Neural progenitor cell (in vitro differentiated cells): ENCODE measurements around the gene PDGFC. TPM values are rescaled to one million over a fixed set of nuclear protein-coding genes. Genes with fewer than 3 reads are reported as not detected.

Experiments used
- DNase-seq: peaks from one replicate; pipeline ENCODE4 v3.0.0-alpha.2; 2016; ENCODE audit warnings: low spot score
- H2AFZ ChIP-seq: fragments of 200-600 bp; sonication (generic); replicated peaks from 2 replicates; pipeline ENCODE4 v1.6.1; 2016; ENCODE audit warnings: antibody characterized with exemption
- H3F3A ChIP-seq: fragments of 200-600 bp; sonication (generic); 2 replicates; pipeline ENCODE4 v1.6.1; 2016; ENCODE audit warnings: antibody characterized with exemption, low read depth
- H3K27ac ChIP-seq: fragments of 200-600 bp; sonication (generic); 2 replicates; pipeline ENCODE4 v1.5.1; 2016; ENCODE audit warnings: mild to moderate bottlenecking
- H3K27me3 ChIP-seq: fragments of 200-600 bp; sonication (generic); 2 replicates; pipeline ENCODE4 v1.6.1; 2016; ENCODE audit warnings: mild to moderate bottlenecking, moderate library complexity
- H3K36me3 ChIP-seq: fragments of 200-600 bp; sonication (generic); 2 replicates; pipeline ENCODE4 v1.5.1; 2016
- H3K4me1 ChIP-seq: fragments of 200-600 bp; sonication (generic); 2 replicates; pipeline ENCODE4 v1.6.1; 2016; ENCODE audit warnings: mixed run types
- H3K4me2 ChIP-seq: fragments of 200-600 bp; sonication (generic); 2 replicates; pipeline ENCODE4 v1.6.1; 2016
- H3K4me3 ChIP-seq: fragments of 200-600 bp; sonication (generic); 2 replicates; pipeline ENCODE4 v1.5.1; 2016
- H3K79me2 ChIP-seq: fragments of 200-600 bp; sonication (generic); 2 replicates; pipeline ENCODE4 v1.6.1; 2016; ENCODE audit warnings: low read depth
- H3K9ac ChIP-seq: fragments of 200-600 bp; sonication (generic); 2 replicates; pipeline ENCODE4 v1.6.1; 2016
- H3K9me3 ChIP-seq: fragments of 200-600 bp; sonication (generic); 2 replicates; pipeline ENCODE4 v1.5.1; 2016; ENCODE audit warnings: low read depth
- H4K20me1 ChIP-seq: fragments of 200-600 bp; sonication (generic); 2 replicates; pipeline ENCODE4 v1.6.1; 2016; ENCODE audit warnings: low read depth
- H3K27ac Mint-ChIP-seq: 3 replicates; pipeline ENCODE4 v1.8.0; 2021; ENCODE audit warnings: mixed read lengths
- H3K27me3 Mint-ChIP-seq: 2 replicates; pipeline ENCODE4 v1.8.0; 2022; ENCODE audit warnings: low read depth, mild to moderate bottlenecking, inconsistent platforms, moderate library complexity, mixed read lengths; ENCODE audit not compliant: insufficient read depth
- H3K36me3 Mint-ChIP-seq: 3 replicates; pipeline ENCODE4 v1.8.0; 2021; ENCODE audit warnings: mixed read lengths
- H3K4me1 Mint-ChIP-seq: 3 replicates; pipeline ENCODE4 v1.8.0; 2021; ENCODE audit warnings: mixed read lengths
- H3K4me3 Mint-ChIP-seq: 3 replicates; pipeline ENCODE4 v1.8.0; 2021; ENCODE audit warnings: mild to moderate bottlenecking, moderate library complexity, mixed read lengths
- H3K9me3 Mint-ChIP-seq: 3 replicates; pipeline ENCODE4 v1.8.0; 2020; ENCODE audit warnings: mixed read lengths
- EZH2 ChIP-seq: fragments of 200-600 bp; sonication (generic); IDR thresholded peaks from 2 replicates; pipeline ENCODE4 v1.6.1; 2017; ENCODE audit warnings: antibody characterized with exemption, mild to moderate bottlenecking, moderate library complexity
- EZH2phosphoT487 ChIP-seq: fragments of 200-600 bp; sonication (generic); IDR thresholded peaks from 2 replicates; pipeline ENCODE4 v1.6.1; 2017; ENCODE audit warnings: antibody characterized with exemption
- total RNA-seq: library from RNA; depleted of rRNA; stranded (reverse); fragments of >200 nt; gene quantifications from 2 replicates; pipeline ENCODE4 v1.2.3, GENCODE V29; 2015; ENCODE audit warnings: low replicate concordance
- TF ChIP-seq, protein P1 (sequence below): fragments of 200-600 bp; sonication (generic); IDR thresholded peaks from 2 replicates; pipeline ENCODE4 v1.5.1; 2017; ENCODE audit warnings: antibody characterized with exemption, mild to moderate bottlenecking

PDGFC gene
- total RNA-seq, 1 donor from 2014 or later = 4.7 TPM

GRCh38 chr4:156734965-156735895, 236.4 kb downstream of the PDGFC start:
- no peaks in the 10 kb centered on the region for H3K79me2 ChIP-seq
- Mint-ChIP-seq H3K36me3 (no peaks in the 10 kb centered on the region), H3K4me3 (no peak overlapping the region), H3K27ac (no peak overlapping the region), H3K4me1 (peaks cover 4% of the 10 kb centered on the region), H3K27me3 (peaks cover 8% of the 10 kb centered on the region), H3K9me3 (peaks cover 28% of the 10 kb centered on the region)
- no peaks in the 10 kb centered on the region for H3K36me3 ChIP-seq
- H3F3A ChIP-seq = no peaks in the 10 kb centered on the region
- peaks cover 12% of the 10 kb centered on the region for H3K9me3 ChIP-seq
- H4K20me1 ChIP-seq = no peaks in the 10 kb centered on the region
- H3K27me3 ChIP-seq = no peaks in the 10 kb centered on the region
- H3K4me3 ChIP-seq = no peak overlapping the region
- DNase-seq = no peak
- H3K4me1 ChIP-seq = no peaks in the 10 kb centered on the region
- H3K27ac ChIP-seq = no peak overlapping the region
- TF ChIP-seq, protein P1, sequence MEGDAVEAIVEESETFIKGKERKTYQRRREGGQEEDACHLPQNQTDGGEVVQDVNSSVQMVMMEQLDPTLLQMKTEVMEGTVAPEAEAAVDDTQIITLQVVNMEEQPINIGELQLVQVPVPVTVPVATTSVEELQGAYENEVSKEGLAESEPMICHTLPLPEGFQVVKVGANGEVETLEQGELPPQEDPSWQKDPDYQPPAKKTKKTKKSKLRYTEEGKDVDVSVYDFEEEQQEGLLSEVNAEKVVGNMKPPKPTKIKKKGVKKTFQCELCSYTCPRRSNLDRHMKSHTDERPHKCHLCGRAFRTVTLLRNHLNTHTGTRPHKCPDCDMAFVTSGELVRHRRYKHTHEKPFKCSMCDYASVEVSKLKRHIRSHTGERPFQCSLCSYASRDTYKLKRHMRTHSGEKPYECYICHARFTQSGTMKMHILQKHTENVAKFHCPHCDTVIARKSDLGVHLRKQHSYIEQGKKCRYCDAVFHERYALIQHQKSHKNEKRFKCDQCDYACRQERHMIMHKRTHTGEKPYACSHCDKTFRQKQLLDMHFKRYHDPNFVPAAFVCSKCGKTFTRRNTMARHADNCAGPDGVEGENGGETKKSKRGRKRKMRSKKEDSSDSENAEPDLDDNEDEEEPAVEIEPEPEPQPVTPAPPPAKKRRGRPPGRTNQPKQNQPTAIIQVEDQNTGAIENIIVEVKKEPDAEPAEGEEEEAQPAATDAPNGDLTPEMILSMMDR = no peak
- no peak for TF ChIP-seq EZH2phosphoT487
- no peak for TF ChIP-seq EZH2
- no peak overlapping the region for H3K9ac ChIP-seq
- no peak overlapping the region for H2AFZ ChIP-seq
- H3K4me2 ChIP-seq = no peak overlapping the region

DNA sequence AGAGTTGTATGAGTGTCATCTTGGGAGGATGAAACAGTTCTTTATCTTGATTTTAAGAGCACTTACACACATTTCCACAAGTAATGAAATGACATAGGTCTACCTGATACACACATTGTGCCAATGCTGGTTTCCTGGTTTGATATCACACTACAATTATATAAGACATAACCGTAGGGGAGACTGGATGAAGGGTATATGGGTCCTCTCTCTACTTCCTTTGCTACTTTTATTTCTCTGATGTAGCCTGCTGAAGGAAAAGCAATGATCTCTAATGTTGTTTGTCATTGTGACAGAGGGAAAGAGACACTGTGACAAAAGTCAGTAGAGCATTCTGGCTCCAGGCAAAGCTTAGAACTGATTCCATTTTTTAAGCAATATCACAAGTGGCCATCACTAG, 238.0 kb downstream of the PDGFC start:
- Mint-ChIP-seq H3K27me3 (peaks cover 8% of the 10 kb centered on the region), H3K4me1 (peaks cover under 1% of the 10 kb centered on the region), H3K27ac (no peak overlapping the region), H3K4me3 (no peak overlapping the region), H3K36me3 (no peaks in the 10 kb centered on the region), H3K9me3 (peaks cover 28% of the 10 kb centered on the region)
- H3K9ac ChIP-seq = no peak overlapping the region
- H3K9me3 ChIP-seq = peaks cover 12% of the 10 kb centered on the region
- H3K4me3 ChIP-seq = no peak overlapping the region
- TF ChIP-seq, protein P1 = no peak
- no peak for TF ChIP-seq EZH2phosphoT487
- no peak for TF ChIP-seq EZH2
- no peaks in the 10 kb centered on the region for H3K4me1 ChIP-seq
- no peak overlapping the region for H2AFZ ChIP-seq
- no peak overlapping the region for H3K4me2 ChIP-seq
- H3K79me2 ChIP-seq = no peaks in the 10 kb centered on the region
- H3K27ac ChIP-seq = no peak overlapping the region
- no peaks in the 10 kb centered on the region for H3K27me3 ChIP-seq
- H3F3A ChIP-seq = no peaks in the 10 kb centered on the region
- no peak for DNase-seq
- no peaks in the 10 kb centered on the region for H4K20me1 ChIP-seq
- no peaks in the 10 kb centered on the region for H3K36me3 ChIP-seq

GRCh38 chr4:156732634-156733033, 239.0 kb downstream of the PDGFC start:
- Histone ChIP-seq H3K27me3 (no peaks in the 10 kb centered on the region), H2AFZ (no peak overlapping the region), H3K27ac (no peak overlapping the region), H3F3A (no peaks in the 10 kb centered on the region), H3K4me1 (no peaks in the 10 kb centered on the region), H3K4me3 (no peak overlapping the region), H4K20me1 (no peaks in the 10 kb centered on the region), H3K4me2 (no peak overlapping the region), H3K79me2 (no peaks in the 10 kb centered on the region), H3K9me3 (peaks cover 12% of the 10 kb centered on the region), H3K9ac (no peak overlapping the region), H3K36me3 (no peaks in the 10 kb centered on the region)
- no peak for DNase-seq
- H3K9me3 Mint-ChIP-seq = peaks cover 28% of the 10 kb centered on the region
- H3K27me3 Mint-ChIP-seq = peaks cover 8% of the 10 kb centered on the region
- H3K4me1 Mint-ChIP-seq = no peaks in the 10 kb centered on the region
- no peak overlapping the region for H3K4me3 Mint-ChIP-seq
- no peaks in the 10 kb centered on the region for H3K36me3 Mint-ChIP-seq
- no peak for TF ChIP-seq EZH2phosphoT487
- TF ChIP-seq, protein P1 = no peak
- no peak for TF ChIP-seq EZH2
- H3K27ac Mint-ChIP-seq = no peak overlapping the region
